ENCODE data around the gene PPP1CC.

DNA sequence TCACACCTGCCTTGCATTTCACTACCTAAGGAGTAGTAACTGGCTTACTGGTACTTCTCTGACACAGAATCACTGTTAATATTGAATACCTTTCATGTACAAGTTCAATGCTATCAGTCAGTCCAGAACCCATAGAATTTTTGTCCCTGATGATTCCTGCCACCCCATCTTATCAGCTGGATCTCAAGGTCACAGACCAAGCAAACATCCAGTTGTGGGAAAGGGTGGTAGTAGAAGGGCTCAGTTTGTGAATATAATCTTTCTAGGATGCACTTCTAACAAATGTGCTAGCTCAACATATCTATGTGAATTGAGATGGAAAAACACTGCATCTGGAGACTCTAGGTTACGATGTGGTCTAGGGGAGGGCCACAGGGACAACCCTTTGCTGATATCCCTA is 14.1 kb downstream of the PPP1CC start:
- TF ChIP-seq CTCF (conservative IDR thresholded peaks at IDR 0.05; ENCODE audit: low read length), result no peak
- no peak for TF ChIP-seq EZH2phosphoT487 (IDR thresholded peaks at IDR 0.05; ENCODE audit: borderline replicate concordance)
